K562 (cell line): ENCODE measurements around the gene PCBP4. TPM values are rescaled to one million over a fixed set of nuclear protein-coding genes. Genes with fewer than 3 reads are reported as not detected.
A peak's percentile ranks its signal among the peaks of the same experiment; 100 is the strongest.

Experiments used
- E4F1 ChIP-seq: fragments of 250-450 bp; sonication (Bioruptor Pico); IDR thresholded peaks from 2 replicates; pipeline ENCODE4 v1.5.0; 2021; ENCODE audit warnings: mild to moderate bottlenecking, borderline replicate concordance
- KLF1 ChIP-seq: fragments of 450-650 bp; IDR thresholded peaks from 2 replicates; pipeline ENCODE4 v1.6.1; 2016; ENCODE audit warnings: missing genetic modification characterization, missing compliant biosample characterization
- PYGO2 ChIP-seq: fragments of 450-650 bp; IDR thresholded peaks from 2 replicates; pipeline ENCODE4 v1.6.1; 2016; ENCODE audit warnings: mild to moderate bottlenecking, missing genetic modification characterization, moderate library complexity, missing compliant biosample characterization
- RBM15 ChIP-seq: fragments of 200-400 bp; formaldehyde crosslinking; IDR thresholded peaks from 2 replicates; pipeline ENCODE4 v1.6.1; 2018; ENCODE audit warnings: mild to moderate bottlenecking, low read length, moderate library complexity; ENCODE audit not compliant: insufficient read depth
- THRB ChIP-seq: fragments of 450-650 bp; formaldehyde crosslinking; conservative IDR thresholded peaks from 2 replicates; pipeline ENCODE4 v1.4.0; 2022; ENCODE audit warnings: mild to moderate bottlenecking, missing genetic modification characterization
- ZKSCAN1 ChIP-seq: fragments of 150-350 bp; IDR thresholded peaks from 2 replicates; pipeline ENCODE4 v1.6.1; 2016; ENCODE audit warnings: low read depth, low read length
- ZNF583 ChIP-seq: fragments of 250-450 bp; sonication (Bioruptor Pico); IDR thresholded peaks from 2 replicates; pipeline ENCODE4 v1.4.0; 2020
- ZNF79 ChIP-seq: fragments of 250-450 bp; sonication (Bioruptor Pico); IDR thresholded peaks from 2 replicates; pipeline ENCODE4 v1.4.0; 2020; ENCODE audit warnings: low read depth, mild to moderate bottlenecking, moderate library complexity
- polyA plus RNA-seq, 8 experiments: library from polyadenylated mRNA; depleted of rRNA in 4 of 8; stranded (reverse) in 5 of 8; unstranded in 3 of 8; fragments of >200 nt; fragmentation: Nextera tagmentation in 2 of 8; fragmentation: Illumina TruSeq in 1 of 8; extraction: Ambion mirVana in 2 of 8; extraction: Trizol in 1 of 8; gene quantifications; 2 replicates each; pipeline versions ENCODE4 v1.2.1 to v1.2.3, GENCODE V29; 2011 to 2014; ENCODE audit warnings: inconsistent platforms in 1 of 8, missing spikeins in 1 of 8
- total RNA-seq, 7 experiments: library from RNA; depleted of rRNA in 6 of 7; stranded (reverse); fragments of >200 nt in 6 of 7; fragmentation: Illumina TruSeq in 2 of 7; extraction: Trizol in 2 of 7; gene quantifications; 2 replicates each; pipeline versions ENCODE4 v1.2.1 to v1.2.3, GENCODE V29; 2011 to 2021; ENCODE audit warnings: low replicate concordance in 1 of 7
- TF ChIP-seq, protein P1 (sequence below), 2 experiments: fragments of 450-650 bp; formaldehyde crosslinking in 1 of 2; IDR thresholded peaks; 2 replicates each; pipeline versions ENCODE4 v1.4.0 to v1.6.1; 2014 to 2020; ENCODE audit warnings: mild to moderate bottlenecking in 2 of 2, borderline replicate concordance in 1 of 2, low read depth in 1 of 2
- TF ChIP-seq, protein P2 (sequence below): fragments of 250-450 bp; sonication (Bioruptor Pico); IDR thresholded peaks from 2 replicates; pipeline ENCODE4 v1.8.0; 2022; ENCODE audit warnings: inconsistent platforms
- TF ChIP-seq, protein P3 (sequence below): sonication (generic); formaldehyde crosslinking; IDR thresholded peaks from 2 replicates; pipeline ENCODE4 v1.8.0; 2022; ENCODE audit warnings: mild to moderate bottlenecking, low read depth, missing genetic modification reagents

PCBP4 gene
- total and polyA plus RNA-seq, 9 of the 15 experiments (the other 6 are each of a cell fraction or from before 2014, with no cell fraction given): 0.06 to 5.8 (median 2.6) TPM

DNA sequence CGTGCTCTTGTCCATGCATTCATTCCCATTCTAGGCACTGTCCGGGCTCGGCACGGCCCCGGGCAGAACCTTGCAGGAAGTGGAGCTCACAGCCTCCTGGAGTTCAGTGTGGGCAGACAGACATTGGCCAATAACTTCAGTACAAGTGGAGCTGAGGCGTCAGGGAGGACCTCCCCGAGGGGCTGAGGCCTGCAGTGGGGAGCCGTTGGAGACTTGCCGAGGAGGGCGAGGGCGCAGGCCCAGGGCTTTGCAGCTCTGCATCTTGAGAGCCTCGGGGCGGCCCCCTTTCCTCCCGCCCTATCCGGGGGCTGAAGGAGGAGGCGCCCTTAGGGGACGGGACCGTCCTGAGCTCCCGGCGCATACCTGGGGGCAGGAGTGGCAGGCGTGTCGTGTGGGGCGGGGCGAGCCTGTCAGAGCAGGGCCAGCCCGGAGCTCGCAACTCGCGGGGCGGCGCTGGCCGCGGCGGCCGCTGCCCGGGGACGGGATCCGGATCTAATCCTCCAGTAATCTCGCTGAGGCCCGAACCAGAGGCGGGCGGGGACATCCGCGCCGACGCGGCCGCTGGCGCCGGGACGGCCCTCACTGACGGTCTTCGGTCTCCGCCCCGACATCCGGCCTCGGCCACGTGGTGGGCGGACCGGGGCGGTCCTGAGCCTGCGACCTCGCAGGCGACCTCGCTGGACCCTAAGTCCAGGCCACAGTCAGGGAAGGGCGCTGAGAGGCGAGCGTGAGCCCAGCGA, 15.8 kb upstream of the PCBP4 start, which contains the start of gene ACY1 (continued):
- TF ChIP-seq, protein P1, sequence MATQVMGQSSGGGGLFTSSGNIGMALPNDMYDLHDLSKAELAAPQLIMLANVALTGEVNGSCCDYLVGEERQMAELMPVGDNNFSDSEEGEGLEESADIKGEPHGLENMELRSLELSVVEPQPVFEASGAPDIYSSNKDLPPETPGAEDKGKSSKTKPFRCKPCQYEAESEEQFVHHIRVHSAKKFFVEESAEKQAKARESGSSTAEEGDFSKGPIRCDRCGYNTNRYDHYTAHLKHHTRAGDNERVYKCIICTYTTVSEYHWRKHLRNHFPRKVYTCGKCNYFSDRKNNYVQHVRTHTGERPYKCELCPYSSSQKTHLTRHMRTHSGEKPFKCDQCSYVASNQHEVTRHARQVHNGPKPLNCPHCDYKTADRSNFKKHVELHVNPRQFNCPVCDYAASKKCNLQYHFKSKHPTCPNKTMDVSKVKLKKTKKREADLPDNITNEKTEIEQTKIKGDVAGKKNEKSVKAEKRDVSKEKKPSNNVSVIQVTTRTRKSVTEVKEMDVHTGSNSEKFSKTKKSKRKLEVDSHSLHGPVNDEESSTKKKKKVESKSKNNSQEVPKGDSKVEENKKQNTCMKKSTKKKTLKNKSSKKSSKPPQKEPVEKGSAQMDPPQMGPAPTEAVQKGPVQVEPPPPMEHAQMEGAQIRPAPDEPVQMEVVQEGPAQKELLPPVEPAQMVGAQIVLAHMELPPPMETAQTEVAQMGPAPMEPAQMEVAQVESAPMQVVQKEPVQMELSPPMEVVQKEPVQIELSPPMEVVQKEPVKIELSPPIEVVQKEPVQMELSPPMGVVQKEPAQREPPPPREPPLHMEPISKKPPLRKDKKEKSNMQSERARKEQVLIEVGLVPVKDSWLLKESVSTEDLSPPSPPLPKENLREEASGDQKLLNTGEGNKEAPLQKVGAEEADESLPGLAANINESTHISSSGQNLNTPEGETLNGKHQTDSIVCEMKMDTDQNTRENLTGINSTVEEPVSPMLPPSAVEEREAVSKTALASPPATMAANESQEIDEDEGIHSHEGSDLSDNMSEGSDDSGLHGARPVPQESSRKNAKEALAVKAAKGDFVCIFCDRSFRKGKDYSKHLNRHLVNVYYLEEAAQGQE (IDR thresholded peaks at IDR 0.05; ENCODE audit: borderline replicate concordance): peak; percentile 70
- TF ChIP-seq, protein P1 (CRISPR knock-in tag; IDR thresholded peaks at IDR 0.05; ENCODE audit: low read depth): no peak
- TF ChIP-seq, protein P2, sequence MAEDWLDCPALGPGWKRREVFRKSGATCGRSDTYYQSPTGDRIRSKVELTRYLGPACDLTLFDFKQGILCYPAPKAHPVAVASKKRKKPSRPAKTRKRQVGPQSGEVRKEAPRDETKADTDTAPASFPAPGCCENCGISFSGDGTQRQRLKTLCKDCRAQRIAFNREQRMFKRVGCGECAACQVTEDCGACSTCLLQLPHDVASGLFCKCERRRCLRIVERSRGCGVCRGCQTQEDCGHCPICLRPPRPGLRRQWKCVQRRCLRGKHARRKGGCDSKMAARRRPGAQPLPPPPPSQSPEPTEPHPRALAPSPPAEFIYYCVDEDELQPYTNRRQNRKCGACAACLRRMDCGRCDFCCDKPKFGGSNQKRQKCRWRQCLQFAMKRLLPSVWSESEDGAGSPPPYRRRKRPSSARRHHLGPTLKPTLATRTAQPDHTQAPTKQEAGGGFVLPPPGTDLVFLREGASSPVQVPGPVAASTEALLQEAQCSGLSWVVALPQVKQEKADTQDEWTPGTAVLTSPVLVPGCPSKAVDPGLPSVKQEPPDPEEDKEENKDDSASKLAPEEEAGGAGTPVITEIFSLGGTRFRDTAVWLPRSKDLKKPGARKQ: no peak
- no peak for TF ChIP-seq ZNF79 (CRISPR knock-in tag)
- no peak for TF ChIP-seq ZNF583 (CRISPR knock-in tag)
- no peak for TF ChIP-seq THRB (CRISPR knock-in tag)
- no peak for TF ChIP-seq ZKSCAN1
- no peak for TF ChIP-seq RBM15
- no peak for TF ChIP-seq PYGO2 (tag)
- TF ChIP-seq, protein P3, sequence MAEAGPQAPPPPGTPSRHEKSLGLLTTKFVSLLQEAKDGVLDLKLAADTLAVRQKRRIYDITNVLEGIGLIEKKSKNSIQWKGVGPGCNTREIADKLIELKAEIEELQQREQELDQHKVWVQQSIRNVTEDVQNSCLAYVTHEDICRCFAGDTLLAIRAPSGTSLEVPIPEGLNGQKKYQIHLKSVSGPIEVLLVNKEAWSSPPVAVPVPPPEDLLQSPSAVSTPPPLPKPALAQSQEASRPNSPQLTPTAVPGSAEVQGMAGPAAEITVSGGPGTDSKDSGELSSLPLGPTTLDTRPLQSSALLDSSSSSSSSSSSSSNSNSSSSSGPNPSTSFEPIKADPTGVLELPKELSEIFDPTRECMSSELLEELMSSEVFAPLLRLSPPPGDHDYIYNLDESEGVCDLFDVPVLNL: no peak
- no peak for TF ChIP-seq E4F1 (CRISPR knock-in tag)
- TF ChIP-seq KLF1 (tag): peak; percentile 58
